GM18867 (cell line): ENCODE data around the gene APCDD1L.
A peak's percentile ranks its signal among the peaks of the same experiment; 100 is the strongest.

ENCODE experiments used
- ATAC-seq: cut with Tn5 transposase; IDR thresholded peaks from one replicate; pipeline ENCODE4 v1.9.1; 2021; ENCODE audit warnings: mild to moderate bottlenecking, moderate library complexity; ENCODE audit not compliant: unreplicated experiment

Gene APCDD1L

DNA sequence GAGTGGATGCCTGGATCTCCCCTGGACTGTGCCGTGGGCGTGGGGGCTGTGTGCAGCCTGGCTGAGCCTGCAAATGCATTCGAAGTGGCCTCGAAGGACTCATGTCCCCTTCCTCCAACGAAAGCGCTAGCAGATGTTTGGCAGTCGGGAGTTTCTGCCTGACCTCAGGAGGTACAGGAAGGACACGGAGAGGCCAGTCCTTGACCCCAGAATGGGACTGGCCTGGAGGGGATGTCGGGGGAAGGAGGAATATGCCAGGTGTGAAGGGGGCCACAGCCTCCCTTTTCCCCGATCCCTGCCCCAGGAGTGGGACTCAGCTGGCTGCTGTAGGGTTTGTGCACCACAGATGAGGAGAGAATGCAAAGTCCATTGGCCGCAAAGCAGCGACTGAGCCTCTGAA lies 45.6 kb downstream of the APCDD1L start:
- ATAC-seq = no peak

GRCh38 chr20:58467572-58468527 lies 47.3 kb downstream of the APCDD1L start:
- ATAC-seq = no peak

- no peak for ATAC-seq
These were observed 48.2 kb downstream of the APCDD1L start for GRCh38 chr20:58466729-58467571.

- no peak for ATAC-seq
These were observed 49.0 kb downstream of the APCDD1L start for GRCh38 chr20:58466095-58466708.

GRCh38 chr20:58464838-58465237 lies 50.4 kb downstream of the APCDD1L start:
- ATAC-seq = no peak

- no peak for ATAC-seq
These were observed 51.9 kb downstream of the APCDD1L start for GRCh38 chr20:58463256-58463655.

DNA sequence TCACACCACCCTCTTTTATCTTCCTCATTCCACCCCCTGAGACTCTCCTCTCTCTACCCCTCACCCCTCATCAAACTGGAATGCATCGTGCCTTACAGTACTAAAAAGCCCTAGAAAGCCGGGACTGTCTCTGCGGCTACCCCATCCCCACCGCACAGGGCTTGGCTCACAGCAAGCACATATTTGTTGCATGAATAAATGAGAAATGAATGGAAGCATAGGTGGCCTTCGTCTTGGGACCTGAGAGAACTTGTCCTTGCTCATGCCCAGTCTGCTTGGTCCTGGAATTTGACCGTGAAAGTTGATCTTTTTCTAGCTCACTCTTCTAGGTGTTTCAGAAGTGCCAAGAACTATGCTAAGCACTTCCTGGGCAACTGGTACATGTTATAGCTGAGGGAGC lies 53.3 kb downstream of the APCDD1L start:
- ATAC-seq = no peak

- ATAC-seq = no peak
These were observed 54.1 kb downstream of the APCDD1L start for GRCh38 chr20:58461104-58461503.

DNA sequence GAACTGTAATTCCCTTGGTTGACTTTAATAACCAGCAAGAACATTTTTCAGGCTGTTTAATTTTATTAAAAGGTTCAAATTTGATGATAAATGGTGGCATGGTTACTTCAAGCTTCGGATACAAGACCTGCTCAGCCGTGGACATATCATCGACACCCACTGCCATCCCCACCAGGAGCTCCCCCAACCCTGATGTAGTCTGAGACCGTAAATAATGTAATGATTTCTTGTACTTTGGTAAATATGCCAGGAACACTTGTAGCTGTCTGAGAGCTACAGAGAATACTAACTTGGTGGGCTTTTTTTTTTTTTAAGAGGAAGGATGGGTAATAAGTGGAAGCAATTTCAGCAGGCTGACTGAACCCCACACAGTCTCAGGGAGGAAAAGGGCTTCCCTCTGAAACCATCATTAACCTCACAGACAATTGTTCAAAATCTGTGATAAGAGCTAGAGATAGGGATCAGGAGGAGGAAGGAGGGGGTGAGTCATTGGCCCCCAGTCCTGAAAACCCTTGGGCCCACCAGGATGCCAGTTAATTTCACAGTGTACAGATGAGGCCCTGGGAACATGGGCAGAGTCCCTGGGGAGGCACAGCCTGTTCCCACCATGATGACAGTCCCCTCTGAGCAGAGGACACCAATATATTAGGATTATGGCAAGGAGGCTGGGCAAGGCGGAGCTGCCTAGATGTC lies 56.0 kb downstream of the APCDD1L start:
- ATAC-seq = no peak

- peak; percentile 93 for ATAC-seq
These were observed 56.7 kb downstream of the APCDD1L start for GRCh38 chr20:58458342-58459057.

DNA sequence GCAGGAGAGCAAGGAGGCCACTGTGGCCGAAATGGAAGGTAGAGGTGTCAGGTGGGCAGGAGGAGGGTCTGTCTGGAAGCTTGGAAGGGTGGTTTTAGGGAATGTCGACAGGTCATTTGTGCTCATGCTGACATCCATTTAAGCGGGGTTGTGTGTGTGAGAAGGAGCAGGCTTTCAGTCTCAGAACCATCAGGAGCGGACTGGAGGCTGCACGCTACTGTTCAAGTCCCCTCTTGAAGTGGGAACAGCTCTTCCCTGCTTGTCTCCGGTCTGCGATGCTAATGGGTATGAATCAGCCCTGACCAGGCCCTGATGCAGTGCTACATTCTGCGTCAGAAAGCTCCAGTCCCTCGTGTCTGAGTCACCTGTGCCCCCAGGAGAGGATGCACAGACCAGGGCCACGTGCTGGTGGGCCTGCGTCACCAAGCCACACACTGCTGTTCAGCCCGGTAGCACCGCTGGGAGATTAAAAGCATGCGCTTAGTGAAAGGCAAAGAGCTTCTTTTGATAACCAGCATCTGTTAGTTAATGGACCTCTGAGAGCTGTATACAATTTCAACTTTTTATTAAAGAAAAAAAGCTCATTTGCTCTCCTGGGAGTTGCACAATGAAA lies 58.0 kb downstream of the APCDD1L start:
- no peak for ATAC-seq

- no peak for ATAC-seq
These were observed 60.7 kb downstream of the APCDD1L start for GRCh38 chr20:58454460-58454859.

GRCh38 chr20:58453391-58453790 lies 61.8 kb downstream of the APCDD1L start:
- ATAC-seq = no peak

DNA sequence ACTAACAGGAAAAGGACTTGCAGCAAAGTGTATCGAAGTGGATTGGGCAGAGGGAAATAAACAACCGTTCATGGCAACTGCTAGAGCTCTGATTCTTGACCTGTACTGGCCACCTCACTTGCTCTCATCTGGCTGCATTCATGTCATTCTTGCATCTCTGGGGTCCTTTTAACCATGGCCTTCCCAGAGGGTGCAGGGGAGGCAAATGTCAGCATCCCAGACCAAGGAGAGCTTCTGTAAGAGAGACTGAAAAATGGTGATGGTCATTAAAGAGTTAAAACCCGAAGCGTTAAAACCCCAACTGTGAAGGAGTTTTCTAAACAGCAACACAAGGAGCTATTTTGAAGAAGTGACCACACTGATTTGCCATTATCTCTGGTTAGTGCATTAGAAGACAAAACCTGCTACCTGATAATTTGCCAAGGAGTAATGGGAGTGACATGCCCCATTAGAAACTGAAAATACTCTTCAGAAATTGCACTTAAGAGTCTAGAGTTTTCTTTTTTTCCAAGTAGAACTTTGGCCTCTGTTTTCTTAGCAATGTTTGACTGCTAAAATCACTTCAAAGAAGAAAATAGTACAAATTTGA lies 62.4 kb downstream of the APCDD1L start:
- ATAC-seq = no peak

- ATAC-seq = peak; percentile 64
These were observed 64.9 kb downstream of the APCDD1L start for GRCh38 chr20:58450254-58450653.

GRCh38 chr20:58449681-58450221 lies 65.4 kb downstream of the APCDD1L start:
- ATAC-seq = no peak

DNA sequence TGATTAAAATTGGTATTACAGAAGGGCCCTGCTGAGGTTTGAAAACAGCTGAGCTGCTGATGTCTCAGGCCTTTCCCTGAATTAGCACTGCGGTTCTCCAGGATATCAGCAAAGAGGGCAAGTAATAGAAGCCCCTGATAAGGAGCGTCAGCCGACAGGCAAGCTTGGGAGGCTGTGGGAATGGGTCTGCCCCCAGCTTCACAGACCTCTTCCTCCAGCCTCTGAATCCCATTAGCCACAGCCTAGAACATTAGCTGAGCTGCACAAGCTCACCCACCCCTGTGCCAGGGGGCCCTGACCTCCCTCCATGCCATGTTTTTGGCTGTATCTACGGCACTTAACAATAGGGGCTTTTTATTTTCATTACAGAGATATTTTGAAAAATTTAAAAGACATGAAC lies 66.2 kb downstream of the APCDD1L start:
- ATAC-seq = no peak

DNA sequence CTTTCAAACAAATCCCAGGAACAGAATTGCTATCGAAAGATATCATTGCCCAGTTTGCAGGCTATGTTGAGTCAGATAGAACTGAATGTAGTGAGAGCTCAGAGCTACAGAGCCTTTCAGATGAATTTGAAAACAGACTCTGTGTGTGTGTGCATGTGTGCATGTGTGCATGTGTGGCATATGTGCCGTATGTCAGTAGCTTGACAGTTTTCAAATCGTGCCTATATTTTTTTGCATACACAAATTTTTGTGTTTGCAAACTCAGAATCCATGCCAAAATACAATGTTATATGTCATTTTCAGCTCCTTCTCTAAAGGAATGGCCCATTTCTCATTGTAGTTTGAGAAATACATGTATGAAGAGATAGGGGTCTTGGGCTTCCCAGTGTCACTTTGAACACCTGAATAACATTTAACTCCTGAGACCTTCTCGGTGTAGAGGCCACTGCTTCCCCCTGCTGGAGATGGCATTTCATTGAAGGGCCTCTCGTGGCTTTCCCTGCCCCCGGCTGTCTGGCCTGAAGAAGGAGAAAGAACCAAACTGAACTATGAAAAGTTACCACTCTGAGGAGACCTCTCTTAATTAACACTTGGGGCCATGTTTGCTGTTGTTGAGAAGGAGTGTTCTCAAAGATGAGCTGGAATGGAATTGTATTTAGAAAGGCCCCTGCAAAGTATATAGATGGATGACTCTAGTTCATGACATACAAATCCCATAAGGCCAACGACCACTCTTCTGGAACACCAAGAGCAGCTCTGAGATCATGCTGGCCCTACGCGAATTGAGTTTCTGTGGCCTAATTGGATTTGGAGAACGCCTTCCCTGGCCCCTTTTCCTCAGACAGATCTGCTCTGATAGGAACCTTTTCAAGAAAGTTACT lies 67.4 kb downstream of the APCDD1L start:
- ATAC-seq = no peak
